HS-27A (cell line): Measurements from ENCODE around the gene CYP2A7.
"Not testable (repeated sequence)": the region's sequence is repeated elsewhere in the genome, so short reads cannot be mapped to it uniquely, and the experiment has no call there.

Experiments
- DNase-seq: peaks from one replicate; pipeline ENCODE4 v3.0.0-alpha.2; 2012; ENCODE audit warnings: low read depth, missing footprints

The CYP2A7 gene

DNA sequence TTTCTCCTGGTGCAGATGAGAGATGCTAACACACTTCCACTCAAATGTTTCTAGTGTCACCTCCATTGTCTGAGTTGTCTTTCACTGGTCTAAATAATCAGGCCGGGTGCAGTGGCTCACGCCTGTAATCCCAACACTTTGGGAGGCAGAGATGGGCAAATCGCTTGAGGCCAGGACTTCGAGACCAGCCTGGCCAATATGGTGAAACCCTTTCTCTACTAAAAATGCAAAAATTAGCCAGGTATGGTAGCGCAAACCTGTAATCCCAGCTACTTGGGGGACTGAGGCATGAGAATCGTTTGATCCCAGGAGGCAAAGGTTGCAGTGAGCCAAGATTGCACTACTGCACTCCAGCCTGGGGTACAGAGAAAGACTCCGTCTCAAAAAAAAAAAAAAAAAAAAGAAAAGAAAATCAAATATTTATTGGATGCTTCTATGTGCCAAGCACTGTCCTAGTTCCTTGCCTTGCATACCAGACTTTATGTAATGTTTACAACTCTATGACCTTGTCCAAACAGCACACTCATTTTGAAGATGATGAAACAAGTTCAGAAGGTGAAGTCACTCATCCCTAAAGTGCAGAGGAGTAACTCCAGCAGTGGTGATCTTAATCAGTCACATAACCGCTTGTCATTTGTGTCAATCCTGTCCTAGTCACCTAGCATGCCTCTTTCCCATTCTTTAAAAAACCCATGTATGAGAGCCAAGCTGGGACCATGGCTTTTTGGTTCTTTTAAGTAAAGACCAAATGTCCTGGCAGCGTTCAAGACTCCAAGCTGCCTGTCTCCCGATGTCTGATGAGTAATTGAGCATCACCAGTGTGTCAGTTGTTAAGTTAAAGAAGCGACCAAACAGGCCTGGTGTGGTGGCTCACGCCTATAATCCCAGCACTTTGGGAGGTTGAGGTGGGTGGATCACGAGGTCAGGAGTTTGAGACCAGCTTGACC lies 15.1 kb upstream of the CYP2A7 start:
- DNase-seq: not testable (repeated sequence)

- no peak for DNase-seq
These were observed 14.4 kb upstream of the CYP2A7 start for GRCh38 chr19:40896418-40896796.

DNA sequence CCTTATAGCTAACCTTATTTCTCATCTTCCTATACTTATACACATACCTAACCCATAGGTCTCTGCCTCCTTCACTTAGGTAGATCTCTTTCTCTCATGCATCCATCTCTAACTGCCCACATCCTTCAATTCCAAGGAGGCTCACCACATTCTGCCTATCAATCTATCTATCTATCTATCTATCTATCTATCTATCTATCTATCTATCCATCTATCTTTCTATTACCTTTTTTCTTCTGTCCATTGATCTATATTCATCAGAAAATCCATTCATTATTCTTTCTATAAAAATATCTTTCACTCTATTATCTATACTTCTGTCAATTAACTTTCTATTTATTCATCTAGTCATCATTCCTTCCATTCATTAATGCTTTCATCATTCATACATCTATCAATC lies 11.1 kb upstream of the CYP2A7 start:
- no peak for DNase-seq

DNA sequence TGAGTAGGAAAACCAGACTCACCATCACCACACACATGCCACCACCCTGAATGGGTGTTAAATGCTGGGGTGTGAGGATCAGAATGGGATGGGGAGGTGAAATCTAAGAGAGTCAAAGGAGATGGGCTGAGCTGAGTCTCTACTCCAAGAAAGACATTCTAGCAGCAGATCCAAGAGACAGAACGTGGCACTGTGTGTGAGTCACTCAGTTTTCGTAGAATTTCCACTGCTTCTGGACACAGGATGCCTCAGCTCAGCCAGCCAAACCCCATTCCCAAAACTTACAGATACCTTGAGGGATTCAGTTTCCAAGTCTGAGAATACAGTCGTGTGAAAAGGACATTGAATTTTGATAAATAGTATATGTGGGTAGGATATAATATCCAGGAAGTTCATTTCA lies 7.3 kb upstream of the CYP2A7 start:
- no peak for DNase-seq

- no peak for DNase-seq
These were observed 6.2 kb upstream of the CYP2A7 start for GRCh38 chr19:40888191-40888590.

DNA sequence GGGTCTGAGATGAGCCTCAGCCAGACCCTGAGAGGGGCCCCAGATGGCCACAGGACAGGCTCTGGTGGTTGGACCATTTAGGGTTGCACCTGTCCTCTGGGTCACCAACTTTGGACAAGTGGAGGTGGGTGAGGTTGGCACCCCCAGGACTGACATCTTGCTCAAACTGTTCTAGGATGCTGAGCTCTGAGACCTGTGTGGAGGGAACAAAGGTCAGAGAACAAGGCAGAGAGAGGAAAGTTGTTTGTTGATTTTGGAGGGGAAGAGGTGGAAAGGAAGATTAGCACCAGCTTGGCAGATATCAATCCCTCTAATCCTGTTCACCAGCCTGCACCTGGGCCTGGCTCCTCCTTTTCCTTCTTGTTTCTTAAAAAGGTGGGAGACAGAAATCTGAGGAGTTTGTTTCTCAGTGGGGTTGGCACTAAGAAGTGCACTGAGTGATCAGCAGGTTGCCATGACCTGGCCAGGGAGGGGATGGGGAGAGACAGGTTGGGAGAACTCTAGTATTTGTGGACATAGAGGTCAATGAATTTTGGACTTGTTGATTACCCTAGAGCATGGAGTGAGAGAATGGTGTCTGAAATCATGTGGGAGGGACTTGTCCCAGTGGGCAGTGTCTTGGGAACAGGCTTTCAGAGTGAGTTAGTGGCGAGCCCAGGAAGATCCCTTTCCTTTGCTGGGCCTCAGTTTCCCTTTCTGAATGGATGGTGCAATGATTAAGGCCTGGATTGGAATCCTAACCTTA lies 2.3 kb upstream of the CYP2A7 start:
- DNase-seq: not testable (repeated sequence)

DNA sequence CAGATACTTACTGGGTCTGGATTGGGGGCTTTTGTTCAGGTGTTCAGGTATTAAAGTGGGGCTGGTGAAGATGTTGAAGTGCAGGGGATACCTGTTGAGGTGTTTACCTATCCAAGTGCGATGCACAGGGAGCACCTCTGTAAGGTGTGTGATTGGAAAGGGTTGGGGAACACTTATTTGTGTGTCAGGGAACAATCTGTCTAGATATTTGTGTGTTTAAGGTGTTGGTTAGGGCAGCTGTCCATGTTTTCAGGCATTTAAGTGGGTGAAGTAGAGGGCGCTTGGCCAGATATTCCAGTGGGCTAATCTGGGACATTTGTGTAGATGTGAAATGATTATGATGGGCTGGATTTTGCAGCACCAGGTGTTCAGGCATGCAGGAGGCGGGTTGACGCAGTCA lies 2.7 kb downstream of the CYP2A7 start:
- DNase-seq: not testable (repeated sequence)

DNA sequence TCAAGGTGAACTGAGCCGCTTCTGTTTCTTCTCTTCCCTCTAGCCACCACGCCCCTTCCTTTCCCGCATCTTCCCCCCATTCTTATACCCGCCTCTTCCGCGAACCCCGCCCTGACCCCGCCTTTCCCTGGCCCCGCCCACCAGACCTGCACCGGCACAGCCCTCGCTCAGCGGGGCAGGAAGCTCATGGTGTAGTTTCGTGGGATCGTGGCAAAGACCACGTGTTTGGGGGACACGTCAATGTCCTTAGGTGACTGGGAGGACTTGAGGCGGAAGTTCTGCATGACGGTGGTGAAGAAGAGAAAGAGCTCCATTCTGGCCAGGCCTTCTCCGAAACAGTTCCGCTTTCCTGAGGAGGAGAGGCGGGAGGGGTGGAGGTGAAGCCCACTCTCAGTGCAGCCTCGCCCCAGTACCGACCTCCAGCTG lies 6.5 kb downstream of the CYP2A7 start:
- DNase-seq: not testable (repeated sequence)

DNA sequence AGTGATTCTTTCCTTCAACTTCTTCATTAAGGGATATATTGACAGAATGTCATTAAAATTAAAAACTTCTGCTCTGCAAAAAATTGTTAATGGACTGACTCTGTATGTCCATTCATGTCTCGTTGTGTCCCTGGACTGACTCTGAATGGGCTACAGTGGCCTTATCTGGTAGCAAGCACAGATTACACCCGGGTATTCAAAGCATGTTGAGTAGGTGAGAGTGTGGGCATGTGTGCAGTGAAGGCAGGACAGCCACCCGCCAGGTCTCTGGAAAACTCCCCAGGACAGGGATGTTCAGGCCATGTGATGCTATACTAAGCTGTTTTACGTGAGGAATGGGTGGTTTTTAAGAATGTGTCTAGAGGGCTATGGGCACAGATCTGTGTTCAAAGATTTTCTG lies 7.2 kb downstream of the CYP2A7 start:
- DNase-seq: not testable (repeated sequence)

GRCh38 chr19:40873873-40874272 lies 8.2 kb downstream of the CYP2A7 start:
- not testable (repeated sequence) for DNase-seq

- no peak for DNase-seq
These were observed 9.8 kb downstream of the CYP2A7 start for GRCh38 chr19:40872209-40872608.

DNA sequence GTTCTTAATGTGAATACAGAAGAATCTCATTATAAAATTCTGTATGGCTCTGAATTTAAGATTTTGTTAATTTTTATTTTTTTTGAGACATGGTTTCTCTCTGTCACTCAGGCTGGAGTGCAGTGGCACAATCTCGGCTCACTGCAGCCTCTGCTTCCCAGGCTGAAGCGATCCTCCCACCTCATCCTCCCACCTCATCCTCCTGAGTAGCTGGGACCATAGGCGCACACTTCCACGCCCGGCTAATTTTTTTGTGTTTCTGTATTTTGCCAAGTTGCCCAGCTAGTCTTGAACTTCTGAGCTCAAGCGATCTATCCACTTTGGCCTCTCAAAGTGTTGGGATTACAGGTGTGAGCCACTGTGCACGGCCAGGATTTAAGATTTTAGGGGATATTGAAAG lies 14.3 kb downstream of the CYP2A7 start:
- no peak for DNase-seq

DNA sequence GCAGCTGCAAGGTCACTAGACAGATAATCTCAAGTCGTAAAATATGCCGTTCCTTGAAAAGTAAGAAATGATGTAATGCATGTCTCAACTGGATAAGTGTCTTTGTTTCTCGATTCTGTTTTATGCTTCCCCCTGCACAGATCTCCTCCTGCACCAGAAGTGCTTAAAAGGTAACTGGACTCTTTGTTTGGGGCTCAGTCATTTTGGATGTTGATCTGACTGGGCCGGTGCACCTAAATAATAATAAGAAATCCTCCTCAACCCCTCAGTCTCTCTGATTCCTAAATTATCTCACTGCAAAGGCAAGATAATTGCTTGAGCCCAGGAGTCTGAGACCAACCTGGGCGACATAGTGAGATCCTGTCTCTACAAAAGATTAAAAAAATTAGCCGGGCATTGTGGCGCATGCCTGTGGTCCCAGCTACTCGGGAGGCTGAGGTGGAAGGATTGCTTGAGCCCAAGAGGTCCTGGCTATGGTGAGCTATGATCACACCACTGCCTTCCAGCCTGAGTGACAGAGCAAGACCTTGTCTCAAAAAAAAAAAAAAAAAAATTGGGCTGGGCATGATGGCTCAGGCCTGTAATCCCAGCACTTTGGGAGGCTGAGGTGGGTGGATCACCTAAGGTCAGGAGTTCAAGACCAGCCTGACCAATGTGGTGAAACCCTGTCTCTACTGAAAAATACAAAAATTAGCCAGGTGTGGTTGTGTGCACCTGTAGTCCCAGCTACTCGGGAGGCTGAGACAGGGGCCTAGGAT lies 17.1 kb downstream of the CYP2A7 start:
- DNase-seq: not testable (repeated sequence)

GRCh38 chr19:40862785-40863184 lies 19.2 kb downstream of the CYP2A7 start:
- DNase-seq: no peak

DNA sequence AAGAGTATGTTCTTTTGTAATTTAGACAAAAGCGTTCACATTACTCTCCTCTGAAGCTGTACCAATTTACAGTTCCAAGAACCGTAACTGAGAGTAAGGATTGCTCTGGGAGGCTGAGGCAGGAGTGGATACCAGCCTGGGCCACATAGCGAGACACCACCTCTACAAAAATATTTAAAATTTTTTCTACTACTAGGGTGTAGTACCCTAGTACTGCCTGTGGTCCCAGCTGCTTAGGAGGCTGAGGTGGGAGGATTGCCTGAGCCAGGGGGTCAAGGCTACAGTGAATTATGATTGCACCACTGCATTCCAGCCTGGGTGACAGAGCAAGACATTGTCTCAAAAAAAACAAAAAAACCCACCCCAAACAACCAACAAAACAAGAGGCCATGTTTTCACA lies 19.7 kb downstream of the CYP2A7 start:
- no peak for DNase-seq

DNA sequence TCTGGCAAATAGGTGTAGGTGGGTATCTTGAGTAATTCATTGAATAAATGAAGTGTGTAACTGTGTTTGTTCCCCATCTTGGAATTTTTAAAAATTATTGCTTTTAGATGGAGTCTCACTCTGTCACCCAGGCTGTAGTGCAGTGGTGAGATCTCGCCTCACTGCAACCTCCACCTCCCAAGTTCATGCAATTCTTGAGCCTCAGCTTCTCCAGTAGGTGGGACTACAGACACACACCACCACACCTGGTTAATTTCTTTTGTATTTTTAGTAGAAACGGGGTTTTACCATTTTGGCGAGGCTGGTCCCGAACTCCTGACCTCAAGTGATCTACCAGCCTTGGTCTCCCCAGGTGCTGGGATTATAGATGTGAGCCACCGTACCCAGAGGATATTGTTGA lies 23.9 kb downstream of the CYP2A7 start:
- no peak for DNase-seq

- not testable (repeated sequence) for DNase-seq
These were observed 29.4 kb downstream of the CYP2A7 start for GRCh38 chr19:40852467-40853152.

DNA sequence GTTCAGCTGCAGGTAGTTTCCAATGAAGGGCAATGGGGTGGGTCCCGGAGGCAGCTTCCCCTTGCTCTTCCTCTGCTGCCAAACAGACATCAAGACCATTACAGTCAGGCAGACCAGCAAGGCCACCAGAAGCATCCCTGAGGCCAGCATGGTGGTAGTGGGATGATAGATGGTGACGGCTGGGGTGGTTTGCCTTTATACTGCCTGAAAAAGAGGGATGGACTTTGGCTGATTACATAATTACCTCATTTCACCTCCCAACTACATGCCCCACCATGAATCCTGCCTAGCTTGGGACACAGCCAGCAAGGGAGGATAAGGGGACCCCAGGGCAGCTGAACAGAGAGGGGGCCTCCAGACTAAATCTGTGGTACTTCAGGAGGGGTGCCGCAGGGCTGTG lies 31.8 kb downstream of the CYP2A7 start, which contains the start of gene CYP2A6:
Gene CYP2A6, minus strand, starts transcription at position 171 of the 400 bp plus-strand sequence. Its CDS starts 21 bp downstream, at position 150.
- DNase-seq: not testable (repeated sequence)

GRCh38 chr19:40846722-40847121 lies 35.3 kb downstream of the CYP2A7 start:
- not testable (repeated sequence) for DNase-seq

DNA sequence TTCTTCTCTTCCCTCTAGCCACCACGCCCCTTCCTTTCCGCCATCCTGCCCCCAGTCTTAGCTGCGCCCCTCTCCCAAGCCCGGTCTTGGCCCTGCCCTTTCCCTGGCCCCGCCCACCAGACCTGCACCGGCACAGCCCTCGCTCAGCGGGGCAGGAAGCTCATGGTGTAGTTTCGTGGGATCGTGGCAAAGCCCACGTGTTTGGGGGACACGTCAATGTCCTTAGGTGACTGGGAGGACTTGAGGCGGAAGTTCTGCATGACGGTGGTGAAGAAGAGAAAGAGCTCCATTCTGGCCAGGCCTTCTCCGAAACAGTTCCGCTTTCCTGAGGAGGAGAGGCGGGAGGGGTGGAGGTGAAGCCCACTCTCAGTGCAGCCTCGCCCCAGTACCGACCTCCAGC lies 38.4 kb downstream of the CYP2A7 start:
- not testable (repeated sequence) for DNase-seq

DNA sequence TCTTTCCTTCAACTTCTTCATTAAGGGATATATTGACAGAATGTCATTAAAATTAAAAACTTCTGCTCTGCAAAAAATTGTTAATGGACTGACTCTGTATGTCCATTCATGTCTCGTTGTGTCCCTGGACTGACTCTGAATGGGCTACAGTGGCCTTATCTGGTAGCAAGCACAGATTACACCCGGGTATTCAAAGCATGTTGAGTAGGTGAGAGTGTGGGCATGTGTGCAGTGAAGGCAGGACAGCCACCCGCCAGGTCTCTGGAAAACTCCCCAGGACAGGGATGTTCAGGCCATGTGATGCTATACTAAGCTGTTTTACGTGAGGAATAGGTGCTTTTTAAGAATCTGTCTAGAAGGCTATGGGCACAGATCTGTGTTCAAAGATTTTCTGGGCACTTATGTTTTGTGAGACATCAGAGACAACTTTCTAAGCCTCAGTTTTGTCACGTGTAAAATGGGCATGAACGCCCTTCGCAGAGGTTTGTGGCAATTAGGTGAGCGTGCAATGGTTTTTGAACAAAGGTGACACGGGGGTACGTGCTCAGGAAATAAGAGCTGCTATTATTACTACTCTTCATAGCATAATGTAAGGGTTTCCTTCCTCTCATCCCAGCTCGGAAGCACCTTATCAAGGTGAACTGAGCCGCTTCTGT lies 38.9 kb downstream of the CYP2A7 start:
- DNase-seq: not testable (repeated sequence)
